ENCODE measurements around the gene ABL1. TPM values are rescaled to one million over a fixed set of nuclear protein-coding genes. Genes with fewer than 3 reads are reported as not detected.
A peak's percentile ranks its signal among the peaks of the same experiment; 100 is the strongest.

ABL1 gene
- total RNA-seq, 1 donor from 2014 or later = 31.5 TPM

- no peak for ATAC-seq (ENCODE audit: poor library complexity)
- intact Hi-C loops (cut with DNase I) = no loop called here
- DNase-seq = no peak
These were observed 85.8 kb downstream of the ABL1 start for GRCh38 chr9:130920762-130921299.

DNA sequence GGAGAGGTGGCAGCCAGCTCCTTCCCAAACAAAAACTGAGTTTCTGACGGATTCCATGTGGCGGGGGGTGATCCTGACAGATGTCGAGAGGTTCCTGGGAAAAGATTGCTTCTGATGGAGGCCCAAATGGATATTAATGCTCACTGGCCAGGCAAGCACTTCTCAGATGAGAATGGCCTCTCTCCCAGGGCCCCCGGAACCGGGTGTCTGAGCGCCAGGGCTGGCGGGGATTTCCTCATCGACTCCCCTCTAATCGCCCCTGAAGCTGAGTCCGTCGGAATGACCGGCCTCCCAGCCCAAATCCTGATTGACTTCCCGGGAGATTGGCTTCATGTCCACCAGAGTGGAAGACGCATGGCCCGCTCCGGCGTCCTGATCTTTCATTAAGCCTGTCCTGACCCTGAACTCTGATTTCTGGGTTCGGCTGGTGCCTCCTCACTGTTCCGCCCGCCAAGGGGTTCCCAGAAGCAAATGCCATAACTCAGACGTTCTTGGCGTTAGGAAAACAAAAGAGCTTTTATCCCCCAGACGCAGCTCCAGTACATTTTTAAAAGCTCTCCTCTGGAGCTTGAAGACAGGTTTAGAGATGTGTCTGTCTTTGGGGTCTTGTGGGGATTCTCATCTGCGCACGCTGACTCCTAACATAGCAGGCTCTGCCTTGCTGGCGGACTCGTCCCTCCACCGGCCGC, 86.4 kb downstream of the ABL1 start:
- intact Hi-C loops (cut with DNase I) = no loop called here
- DNase-seq (no peak), ATAC-seq (ENCODE audit: poor library complexity) (no peak)

GRCh38 chr9:130921989-130922892, 87.2 kb downstream of the ABL1 start:
- intact Hi-C loops (cut with DNase I) = no loop called here
- no peak for DNase-seq
- no peak for ATAC-seq (ENCODE audit: poor library complexity)

- DNase-seq (no peak), ATAC-seq (ENCODE audit: poor library complexity) (no peak)
- intact Hi-C loops (cut with DNase I) = no loop called here
These were observed 88.0 kb downstream of the ABL1 start for GRCh38 chr9:130922893-130923610.

DNA sequence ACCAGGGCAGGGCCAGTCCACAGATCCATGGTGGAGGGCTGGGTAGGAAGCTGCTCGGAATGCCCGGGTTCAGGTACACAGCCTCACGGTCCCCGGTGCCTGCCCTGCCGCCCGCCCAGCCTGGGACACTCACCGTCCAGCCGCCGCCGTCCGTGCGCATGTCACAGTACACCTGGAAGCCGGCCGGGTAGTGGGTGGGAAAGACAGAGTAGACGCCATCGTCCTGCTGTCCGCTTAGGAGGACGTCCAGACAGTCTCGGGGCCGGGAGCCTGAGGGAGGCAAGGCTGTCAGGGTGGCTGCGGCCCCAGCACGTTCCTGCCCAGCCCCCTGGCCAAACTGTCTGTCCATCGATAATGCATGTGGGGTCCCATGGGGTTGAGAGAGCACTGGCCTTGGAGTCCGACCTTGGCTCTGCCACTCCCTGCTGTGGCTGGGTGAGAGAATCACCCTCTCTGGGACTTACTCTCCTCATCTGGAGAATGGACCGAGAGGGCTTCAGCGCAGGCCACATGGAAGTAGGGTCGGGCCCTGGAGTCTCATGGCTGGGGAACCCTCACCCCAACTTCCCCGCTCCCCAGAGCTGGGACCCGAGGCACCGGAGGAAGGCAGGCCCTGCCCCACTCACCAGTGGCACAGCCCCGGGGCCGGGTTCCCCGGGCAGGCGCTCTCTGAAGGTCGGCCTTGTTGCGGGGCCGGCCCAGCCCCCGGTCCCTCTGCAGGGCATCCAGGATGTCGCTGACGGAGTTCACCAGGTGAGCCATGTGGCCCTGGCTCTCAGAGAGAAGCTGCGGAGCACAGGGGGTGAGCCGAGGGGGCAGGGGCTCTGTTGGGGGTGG, 88.8 kb downstream of the ABL1 start:
- ATAC-seq (ENCODE audit: poor library complexity) (no peak), DNase-seq (no peak)
- intact Hi-C loops (cut with DNase I) = no loop called here

DNA sequence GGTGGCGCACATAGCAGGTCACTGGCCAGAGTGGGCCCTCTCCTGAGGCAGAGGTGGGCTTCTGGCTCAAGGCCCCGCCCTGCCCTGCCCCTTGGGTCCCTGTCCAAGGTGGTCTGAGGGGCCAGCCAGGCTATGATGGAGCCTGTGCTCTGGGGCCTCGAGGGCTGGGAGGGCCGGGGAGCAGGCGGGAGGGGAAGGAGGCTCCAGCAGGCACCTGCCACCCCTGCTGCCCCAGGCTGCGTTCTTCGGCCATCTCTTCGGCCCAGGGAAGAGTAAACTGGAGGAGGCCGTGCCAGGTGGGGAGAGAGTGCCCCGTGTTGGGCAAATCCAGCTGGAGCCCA, 89.4 kb downstream of the ABL1 start:
- ATAC-seq (ENCODE audit: poor library complexity) = no peak
- intact Hi-C loops (cut with DNase I) = no loop called here

DNA sequence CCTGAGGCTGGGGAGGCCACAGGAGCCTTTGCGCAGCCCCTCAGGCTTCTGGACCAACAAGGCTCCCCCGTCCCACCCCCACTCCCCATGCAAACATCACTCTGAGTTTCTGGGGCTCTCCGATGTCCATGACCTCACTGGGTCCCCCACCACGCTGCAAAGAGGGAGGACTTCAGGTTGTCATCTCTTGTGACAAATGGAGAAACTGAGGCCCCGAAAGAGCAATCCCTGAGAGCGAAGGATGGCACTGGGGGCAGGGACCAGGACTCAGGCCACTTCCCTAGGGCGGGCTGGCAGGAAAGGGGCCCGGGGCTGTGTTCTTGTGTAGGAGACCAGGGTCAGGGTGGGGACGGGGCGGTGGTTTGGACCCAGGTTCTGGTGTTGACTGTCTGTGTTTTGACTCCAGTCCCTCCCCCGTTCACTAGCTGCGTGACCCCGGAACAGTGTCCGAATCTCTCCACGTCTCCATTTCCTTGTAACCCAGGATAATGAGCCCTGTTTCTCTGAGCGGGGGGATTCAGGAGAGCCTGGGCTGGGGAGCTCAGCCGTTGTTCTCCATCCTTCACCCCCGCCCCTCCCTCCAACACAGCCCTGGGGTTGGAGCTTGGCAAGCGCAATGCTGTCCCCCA, 90.1 kb downstream of the ABL1 start:
- no peak for ATAC-seq (ENCODE audit: poor library complexity)
- DNase-seq = no peak
- intact Hi-C loops (cut with DNase I) = no loop called here

More for the DNA sequence above, 89.4 kb downstream of the ABL1 start:
- no peak for DNase-seq

GRCh38 chr9:130927338-130927737, 92.3 kb downstream of the ABL1 start:
- intact Hi-C loops (cut with DNase I) = no loop called here
- no peak for ATAC-seq (ENCODE audit: poor library complexity)
- no peak for DNase-seq

DNA sequence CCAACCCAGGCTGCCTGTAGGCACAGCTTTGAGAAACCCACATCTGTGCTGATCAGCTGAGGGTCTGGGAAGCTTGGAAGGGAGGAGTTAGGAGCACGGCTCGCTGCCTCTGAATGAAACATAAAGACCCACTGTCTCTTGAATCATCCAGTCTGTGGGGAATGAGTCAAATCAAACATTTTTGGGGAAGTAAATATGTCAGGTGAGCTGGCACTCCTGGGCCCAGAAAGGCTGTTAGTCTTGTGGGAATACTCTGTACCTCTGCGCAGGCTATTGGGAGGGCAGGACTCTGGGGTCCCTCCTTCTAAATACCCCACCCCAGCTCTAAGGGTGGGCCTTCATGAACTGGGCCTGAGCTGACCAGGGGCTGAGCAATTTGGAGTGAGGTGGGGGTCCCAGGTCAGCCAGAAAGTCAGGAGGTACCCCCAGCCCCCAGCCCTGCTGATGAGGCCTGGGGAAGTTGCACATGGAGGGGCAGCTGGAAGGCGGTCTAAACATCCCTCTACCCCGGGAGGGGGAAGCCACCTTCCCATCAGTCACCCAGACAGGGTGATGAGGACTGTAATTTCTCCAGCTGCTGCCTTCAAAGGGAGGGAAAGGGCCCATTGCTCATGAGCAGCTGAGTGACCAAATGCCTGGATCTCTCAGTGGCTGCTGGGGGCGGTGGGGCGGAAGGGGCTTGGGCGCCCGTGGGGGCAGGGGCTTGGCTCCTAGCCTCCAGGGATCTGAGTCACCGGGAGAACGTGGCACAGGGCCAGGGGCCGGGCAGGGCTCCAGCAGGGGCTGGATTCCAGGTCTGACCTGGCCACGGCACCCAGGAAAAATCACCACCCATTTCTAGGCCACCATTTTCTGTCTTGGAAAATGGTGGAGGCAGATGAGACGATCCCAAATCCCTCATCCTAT, 93.2 kb downstream of the ABL1 start:
- intact Hi-C loops (cut with DNase I) = no loop called here
- ATAC-seq (ENCODE audit: poor library complexity) = peak; percentile 43
- peak; percentile 70 for DNase-seq

DNA sequence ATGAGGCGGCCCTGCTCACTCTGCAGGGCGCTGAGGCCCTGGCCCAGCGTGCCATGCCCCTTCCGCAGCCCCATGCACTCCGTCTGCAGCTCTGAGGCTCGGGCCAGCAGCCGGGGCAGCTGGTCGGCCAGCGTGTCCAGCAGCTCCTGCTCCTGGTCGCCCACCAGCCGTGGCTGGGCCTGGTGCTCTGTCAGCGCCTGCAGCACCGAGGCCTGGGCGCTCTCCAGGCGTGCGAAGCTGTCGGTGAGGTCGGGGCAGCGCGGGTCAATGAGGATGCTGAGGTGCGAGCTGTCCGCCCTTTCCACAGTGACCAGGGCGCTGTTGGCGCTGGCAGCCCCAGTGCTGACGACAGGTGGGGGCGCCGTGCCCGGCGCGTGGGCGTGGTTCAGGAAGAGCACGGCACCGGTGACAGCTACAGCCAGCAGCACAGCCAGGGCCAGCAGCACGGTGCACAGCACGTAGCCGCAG, 94.6 kb downstream of the ABL1 start:
- no peak for DNase-seq
- no peak for ATAC-seq (ENCODE audit: poor library complexity)

DNA sequence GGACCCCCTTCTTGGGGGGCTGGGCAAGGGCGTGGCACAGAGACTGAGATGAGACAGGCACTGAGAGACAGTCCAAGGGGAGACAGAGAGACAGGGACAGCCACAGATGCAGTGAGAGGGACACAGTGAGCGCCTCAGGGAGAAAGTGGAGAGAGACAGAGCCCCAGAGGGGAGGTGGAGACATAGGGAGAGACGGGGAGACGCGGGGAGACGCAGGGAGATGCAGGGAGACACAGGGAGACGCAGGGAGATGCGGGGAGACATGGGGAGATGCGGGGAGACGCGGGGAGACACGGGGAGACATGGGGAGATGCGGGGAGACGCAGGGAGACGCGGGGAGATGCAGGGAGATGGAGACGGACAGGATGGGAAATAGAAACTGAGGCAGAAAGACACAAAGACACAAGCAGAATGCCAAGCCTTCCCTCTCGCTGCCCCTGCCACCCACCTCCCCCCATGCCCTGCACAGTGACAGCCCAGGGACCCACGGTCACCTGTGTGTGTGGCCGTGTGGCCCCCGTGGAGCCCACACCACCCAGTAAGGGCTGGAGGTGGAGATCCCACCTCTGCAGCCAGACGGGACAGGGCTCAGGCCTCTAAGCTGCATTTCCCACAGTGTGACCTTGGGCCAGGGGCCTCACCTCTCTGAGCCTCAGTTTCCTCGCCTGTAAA, 95.2 kb downstream of the ABL1 start:
- intact Hi-C loops (cut with DNase I) = loop anchor here (5.0 kb wide), 1 partner anchor 58 kb away; no protein-coding TSS in a partner anchor
- no peak for ATAC-seq (ENCODE audit: poor library complexity)
- no peak for DNase-seq

More for the DNA sequence above, 94.6 kb downstream of the ABL1 start:
- intact Hi-C loops (cut with DNase I) = loop anchor here (5.0 kb wide), 1 partner anchor 57 kb away; no protein-coding TSS in a partner anchor

GRCh38 chr9:130930804-130931349, 95.8 kb downstream of the ABL1 start:
- intact Hi-C loops (cut with DNase I) = loop anchor here (5.0 kb wide), 1 partner anchor 59 kb away; no protein-coding TSS in a partner anchor
- ATAC-seq (ENCODE audit: poor library complexity) (no peak), DNase-seq (no peak)

GRCh38 chr9:130931508-130932254, 96.6 kb downstream of the ABL1 start:
- intact Hi-C loops (cut with DNase I) = loop anchor here (5.0 kb wide), 1 partner anchor 59 kb away; no protein-coding TSS in a partner anchor

GRCh38 chr9:130932255-130933079, 97.4 kb downstream of the ABL1 start:
- intact Hi-C loops (cut with DNase I) = loop anchor here (5.0 kb wide), 1 partner anchor 60 kb away; no protein-coding TSS in a partner anchor

More at GRCh38 chr9:130931508-130932254, 96.6 kb downstream of the ABL1 start:
- no peak for DNase-seq
- no peak for ATAC-seq (ENCODE audit: poor library complexity)

More at GRCh38 chr9:130932255-130933079, 97.4 kb downstream of the ABL1 start:
- ATAC-seq (ENCODE audit: poor library complexity) (peak; percentile 90), DNase-seq (peak; percentile 86)

All from Right ventricle myocardium superior (tissue), 1 donor.